Neural crest cell (in vitro differentiated cells): ENCODE measurements around the gene NAA38. TPM values are rescaled to one million over a fixed set of nuclear protein-coding genes. Genes with fewer than 3 reads are reported as not detected.

Experiments used
- total RNA-seq: library from RNA; stranded (reverse); gene quantifications from 2 replicates; pipeline ENCODE4 v1.2.1, GENCODE V29; 2021

The NAA38 gene
- total RNA-seq, 1 donor from 2014 or later: 83.4 TPM

Other genes with a start within 250 kb of the NAA38 start
- gene FXR2, start 242.7 kb downstream of the NAA38 start, total RNA-seq: 51.9 and 53.8 TPM in 2 replicates
- 76.3 and 89.1 TPM in 2 replicates for gene SAT2, start 229.7 kb downstream of the NAA38 start, total RNA-seq
- gene SHBG, start 227.4 kb downstream of the NAA38 start, total RNA-seq: 2.3 and 2.5 TPM in 2 replicates
- gene ATP1B2, start 206.6 kb downstream of the NAA38 start, total RNA-seq: 12.1 and 14.3 TPM in 2 replicates
- gene TP53, start 170.1 kb downstream of the NAA38 start, total RNA-seq: 135 and 150 TPM in 2 replicates
- gene WRAP53, start 169.1 kb downstream of the NAA38 start, total RNA-seq: 35.7 and 41.1 TPM in 2 replicates
- 25.3 and 25.5 TPM in 2 replicates for gene EFNB3, start 152.4 kb downstream of the NAA38 start, total RNA-seq
- 0.16 and 0.27 TPM in 2 replicates for gene DNAH2, start 139.8 kb downstream of the NAA38 start, total RNA-seq
- 64.8 and 70.2 TPM in 2 replicates for gene KDM6B, start 23.3 kb downstream of the NAA38 start, total RNA-seq
- gene TMEM88, start 2.5 kb downstream of the NAA38 start, total RNA-seq: 6.7 and 8.4 TPM in 2 replicates
- gene CYB5D1, start 444 bp upstream of the NAA38 start, total RNA-seq: 12.7 and 13.3 TPM in 2 replicates
- 53.3 and 59.7 TPM in 2 replicates for gene CHD3, start 31.2 kb upstream of the NAA38 start, total RNA-seq
- gene RNF227, start 58.7 kb upstream of the NAA38 start, total RNA-seq: 3.6 and 4.0 TPM in 2 replicates
- gene KCNAB3, start 72.3 kb upstream of the NAA38 start, total RNA-seq: 19.9 and 20.4 TPM in 2 replicates
- gene TRAPPC1, start 74.4 kb upstream of the NAA38 start, total RNA-seq: 129 and 145 TPM in 2 replicates
- gene CNTROB, start 74.6 kb upstream of the NAA38 start, total RNA-seq: 55.5 and 58.3 TPM in 2 replicates
- gene GUCY2D, start 145.1 kb upstream of the NAA38 start, total RNA-seq: not detected in 2 replicates
- not detected in 2 replicates for gene ALOX15B, start 181.5 kb upstream of the NAA38 start, total RNA-seq
- gene ALOX12B, start 230.2 kb upstream of the NAA38 start, total RNA-seq: not detected in 2 replicates